Keratinocyte (primary cell): ENCODE results near the gene CRKL.
"Not testable (repeated sequence)": the region's sequence is repeated elsewhere in the genome, so short reads cannot be mapped to it uniquely, and the experiment has no call there.

Experiments used
- CTCF ChIP-seq, 3 experiments: IDR thresholded peaks in 1 of 3; conservative IDR thresholded peaks in 1 of 3; optimal IDR thresholded peaks in 1 of 3; 2 replicates in 2 of 3; 3 replicates in 1 of 3; pipeline versions ENCODE3 to v1.5.1; 2011; ENCODE audit warnings: low read length in 3 of 3, mild to moderate bottlenecking in 3 of 3, moderate library complexity in 2 of 3, control low read depth in 1 of 3, inconsistent platforms in 1 of 3; ENCODE audit not compliant: insufficient read depth in 2 of 3; ENCODE audit errors: extremely low read depth in 1 of 3
- EZH2 ChIP-seq: IDR thresholded peaks from one replicate; pipeline ENCODE4 v1.6.1; 2012; ENCODE audit warnings: inconsistent platforms, mild to moderate bottlenecking, low read length, moderate library complexity

DNA sequence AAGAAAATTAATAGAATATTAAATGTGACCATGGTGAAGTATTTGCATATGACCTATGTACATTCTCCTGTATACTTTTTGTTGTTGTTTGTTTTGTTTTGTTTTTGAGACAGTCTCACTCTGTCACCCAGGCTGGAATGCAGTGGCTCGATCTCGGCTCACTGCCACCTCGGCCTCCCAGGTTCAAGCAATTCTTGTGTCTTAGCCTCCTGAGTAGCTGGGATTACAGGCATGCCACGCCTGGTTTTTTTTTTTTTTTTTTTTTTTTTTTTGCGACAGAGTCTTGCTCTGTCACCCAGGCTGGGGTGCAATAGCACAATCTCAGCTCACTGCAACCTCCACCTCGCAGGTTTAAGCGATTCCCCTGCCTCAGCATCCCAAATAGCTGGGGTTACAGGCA is 19.5 kb upstream of the CRKL start:
- not testable (repeated sequence) for TF ChIP-seq CTCF (optimal IDR thresholded peaks at IDR 0.05 in 1 of 3, IDR thresholded peaks at IDR 0.05 in 1 of 3, conservative IDR thresholded peaks at IDR 0.05 in 1 of 3; ENCODE audit: extremely low read depth in 1 of 3, insufficient read depth in 2 of 3, low read length in 3 of 3); EZH2
